GM18498 (cell line): ENCODE results near the gene EIF4G1.

Source experiments
- ATAC-seq: cut with Tn5 transposase; IDR thresholded peaks from one replicate; pipeline ENCODE4 v1.9.1; 2021; ENCODE audit warnings: mild to moderate bottlenecking, moderate library complexity; ENCODE audit not compliant: unreplicated experiment

The EIF4G1 gene

DNA sequence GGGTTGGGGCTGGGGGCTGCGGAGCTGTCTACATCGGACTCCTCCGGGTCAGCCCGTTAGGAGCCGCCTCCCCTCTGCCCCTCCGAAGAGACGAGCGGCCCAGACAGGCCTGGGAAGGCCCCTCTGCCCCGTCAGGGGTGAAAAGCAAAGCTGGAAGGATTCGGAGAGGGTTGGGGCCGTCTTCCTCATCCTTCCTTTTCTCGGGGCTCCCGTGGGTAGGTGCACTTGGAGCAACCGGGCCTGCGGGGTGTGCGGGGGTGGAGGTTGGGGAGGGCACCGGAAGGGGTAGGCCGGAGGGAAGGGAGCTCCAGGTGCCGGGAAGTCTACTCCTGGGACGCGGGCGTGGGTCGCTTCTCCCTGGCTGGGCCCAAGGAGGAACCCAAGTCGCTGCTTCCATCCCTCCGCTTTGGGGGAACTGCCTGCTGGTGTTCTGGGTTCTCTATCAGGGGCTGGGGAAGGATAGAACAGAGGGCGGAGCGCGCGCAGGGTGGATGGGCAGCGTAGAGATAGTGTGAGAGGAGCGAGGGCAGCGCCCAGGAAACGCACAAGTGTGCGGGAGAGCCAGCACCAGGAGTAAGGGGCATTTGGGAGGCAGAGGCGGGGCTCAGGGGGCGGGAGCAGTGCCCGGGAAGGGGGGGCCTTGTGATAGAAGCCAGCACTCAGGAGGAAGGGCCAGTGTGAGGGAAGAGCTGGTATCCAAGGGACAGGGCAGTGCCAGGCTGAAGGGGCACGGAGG, 47.7 kb downstream of the EIF4G1 start:
- ATAC-seq, result peak; percentile 6

GRCh38 chr3:184362668-184363546, 48.5 kb downstream of the EIF4G1 start:
- ATAC-seq, result peak; percentile 82

- no peak for ATAC-seq
These were observed 52.3 kb downstream of the EIF4G1 start for GRCh38 chr3:184366619-184367289.

- no peak for ATAC-seq
These were observed 53.7 kb downstream of the EIF4G1 start for GRCh38 chr3:184368116-184368515.

DNA sequence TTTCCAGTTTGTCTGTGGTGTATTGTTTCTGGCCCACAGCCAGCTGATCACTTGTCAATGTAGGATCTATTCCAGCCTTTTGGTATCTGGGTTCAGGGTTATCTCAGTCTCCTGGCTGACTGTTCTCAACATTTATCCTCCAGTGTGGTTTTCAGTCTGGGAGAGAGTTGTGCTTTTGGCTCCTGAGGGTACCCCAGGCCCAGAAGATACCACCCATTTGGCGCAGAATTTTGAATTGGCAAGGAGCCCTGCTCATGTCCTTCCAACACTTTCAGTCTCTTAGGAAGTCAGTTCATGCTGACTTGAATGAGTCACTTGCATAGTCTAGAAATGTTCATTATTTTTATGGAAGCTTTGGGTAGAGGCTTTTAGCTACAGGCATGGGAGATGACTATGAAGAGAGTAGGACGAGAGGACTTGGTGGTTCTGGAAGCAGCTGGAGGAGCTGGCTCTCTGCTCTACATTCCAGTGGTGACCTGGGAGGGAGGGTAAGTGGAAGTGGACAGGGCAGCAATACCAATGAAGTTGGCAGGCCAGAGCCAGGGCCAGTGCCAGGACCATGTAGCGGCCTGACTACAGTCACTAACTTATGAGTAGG, 54.3 kb downstream of the EIF4G1 start:
- no peak for ATAC-seq

GRCh38 chr3:184371570-184372018, 57.2 kb downstream of the EIF4G1 start:
- peak; percentile 85 for ATAC-seq

DNA sequence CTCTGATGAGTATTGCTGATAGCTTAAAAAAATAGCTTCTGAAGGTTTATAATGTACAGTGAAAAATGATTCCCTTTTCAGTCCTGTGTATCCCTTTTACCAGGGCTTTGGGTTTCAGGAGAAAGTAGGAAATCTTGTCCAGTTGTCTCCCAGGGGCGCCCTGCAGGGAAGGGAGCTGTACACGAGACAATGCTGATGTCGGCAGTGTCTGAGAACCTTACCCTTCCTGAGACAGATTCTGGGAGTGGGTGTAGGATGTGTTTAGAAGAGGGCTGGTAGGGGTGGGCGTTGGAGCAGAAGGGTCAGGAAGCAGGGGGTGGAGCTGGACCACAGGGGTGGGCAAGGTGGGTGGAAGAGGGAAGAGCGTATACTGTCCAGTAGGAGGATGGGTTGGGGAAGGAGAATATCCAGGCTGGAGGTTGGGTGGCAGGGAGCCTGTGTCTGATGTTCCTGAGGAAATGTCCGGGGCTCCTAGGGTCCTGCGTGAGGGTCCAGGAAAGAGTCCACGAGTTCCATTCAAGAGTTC, 58.0 kb downstream of the EIF4G1 start:
- ATAC-seq, result no peak

- no peak for ATAC-seq
These were observed 58.5 kb downstream of the EIF4G1 start for GRCh38 chr3:184372911-184373310.

- ATAC-seq, result no peak
These were observed 59.0 kb downstream of the EIF4G1 start for GRCh38 chr3:184373422-184373821.

- no peak for ATAC-seq
These were observed 61.5 kb downstream of the EIF4G1 start for GRCh38 chr3:184375747-184376461.

GRCh38 chr3:184377374-184377773, 63.0 kb downstream of the EIF4G1 start:
- ATAC-seq, result no peak

- ATAC-seq, result no peak
These were observed 63.6 kb downstream of the EIF4G1 start, which contains the start of gene THPO for GRCh38 chr3:184377882-184378445. Gene THPO, minus strand, starts transcription at chr3:184378207. Its CDS starts 1,948 bp downstream, at chr3:184376259.

DNA sequence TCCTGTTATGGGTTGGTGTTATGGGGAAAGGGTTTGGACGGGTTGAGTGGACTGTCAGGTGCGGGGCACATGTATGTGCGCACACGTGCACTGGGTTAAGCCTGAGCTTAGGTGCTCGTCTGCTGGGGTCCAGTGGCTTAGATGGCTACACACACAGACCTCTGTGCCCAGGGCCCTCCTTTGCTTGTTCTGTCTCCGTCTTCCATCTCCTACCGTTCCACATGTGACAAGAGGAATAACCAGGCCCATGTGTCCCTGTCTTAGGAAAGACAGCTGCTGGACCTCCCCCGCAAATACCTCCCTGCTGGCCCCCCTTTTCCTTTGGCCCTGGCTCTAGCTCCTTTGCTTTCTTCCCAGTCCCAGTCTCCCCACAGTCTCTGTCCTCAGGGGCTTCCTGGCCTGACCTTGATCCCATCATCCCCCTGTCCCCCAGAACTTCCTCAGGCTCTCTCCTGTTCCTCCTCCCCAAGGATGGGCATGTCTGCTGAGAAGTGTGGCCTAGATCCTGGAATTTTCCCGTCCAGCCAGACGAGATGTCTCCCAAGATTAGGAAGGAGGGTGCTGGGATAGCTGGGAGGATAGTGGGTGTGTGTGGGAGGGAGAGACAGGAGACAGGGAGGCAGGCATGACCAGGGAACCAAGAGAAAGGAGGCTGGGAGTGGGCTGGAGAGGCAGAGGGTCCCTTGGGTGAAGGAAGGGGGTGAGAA, 64.4 kb downstream of the EIF4G1 start:
- ATAC-seq, result no peak

DNA sequence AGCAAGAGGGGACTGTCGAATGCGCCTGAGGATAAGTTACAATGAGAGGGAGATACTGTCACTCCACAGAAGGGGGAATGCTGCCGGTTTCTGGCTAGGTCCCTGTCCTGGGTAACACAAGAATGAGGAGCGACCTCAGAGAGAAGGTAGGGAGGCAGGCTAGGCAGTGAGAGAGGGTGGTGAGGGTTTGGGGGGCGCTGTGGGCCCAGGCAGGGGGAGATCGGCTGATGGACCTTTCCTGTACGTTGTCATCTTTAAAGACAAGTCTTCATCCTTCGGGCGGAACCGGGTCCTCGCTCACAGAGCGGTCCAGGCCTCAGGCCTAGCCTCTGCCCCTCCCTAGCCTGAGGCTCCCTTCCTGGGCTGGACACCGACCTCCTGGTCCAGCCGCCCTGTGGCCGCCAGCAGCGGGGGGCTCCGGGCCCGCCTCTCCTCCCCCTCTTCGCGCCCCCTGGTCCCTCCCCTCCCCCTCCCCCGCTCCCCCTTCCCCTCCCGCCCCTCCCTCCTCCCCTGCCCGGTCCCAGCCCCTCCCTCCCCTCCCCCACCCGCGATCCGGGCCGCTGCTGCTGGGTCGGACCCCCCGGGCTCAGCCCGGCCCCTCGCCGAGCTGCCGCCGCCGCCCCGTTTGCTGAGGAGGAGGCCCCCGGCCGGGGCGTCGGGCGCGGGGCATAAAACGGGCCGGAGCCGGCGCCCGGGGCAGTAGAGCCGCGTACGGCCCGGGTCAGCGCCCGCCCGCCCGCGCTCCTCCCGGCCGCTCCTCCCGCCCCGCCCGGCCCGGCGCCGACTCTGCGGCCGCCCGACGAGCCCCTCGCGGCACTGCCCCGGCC, 65.2 kb downstream of the EIF4G1 start, which contains the start of gene CHRD:
Gene CHRD (plus strand): TSS at position 697 of the 827 bp plus-strand sequence. CDS start 265 bp downstream, outside the sequence.
- no peak for ATAC-seq

- no peak for ATAC-seq
These were observed 65.8 kb downstream of the EIF4G1 start for GRCh38 chr3:184380185-184380626.

- no peak for ATAC-seq
These were observed 66.3 kb downstream of the EIF4G1 start for GRCh38 chr3:184380627-184381260.
